Measurements from ENCODE around the gene EFCAB8. TPM values are rescaled to one million over a fixed set of nuclear protein-coding genes. Genes with fewer than 3 reads are reported as not detected.

The EFCAB8 gene
- total RNA-seq, 2 donors from 2014 or later, result 0.26 TPM; not detected in 1

DNA sequence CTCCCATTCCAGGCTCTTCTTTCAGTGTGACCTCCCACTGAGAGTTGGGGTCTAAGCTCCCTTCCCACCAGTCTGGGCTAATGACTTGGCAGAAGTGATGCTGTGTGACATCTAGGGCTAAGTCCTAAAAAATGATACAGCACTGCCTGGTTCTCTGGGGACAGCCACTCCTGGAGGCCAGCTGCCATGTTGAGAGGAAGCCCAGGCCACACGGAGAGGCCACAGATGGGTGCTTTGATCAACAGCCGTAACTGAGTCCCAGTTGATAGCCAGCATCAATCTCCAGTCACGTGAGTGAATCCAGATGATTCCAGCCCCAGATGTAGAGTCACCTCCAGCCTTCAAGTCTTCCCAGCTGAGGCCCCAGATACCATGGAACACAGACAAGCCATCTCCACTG is 131.7 kb downstream of the EFCAB8 start:
- Histone ChIP-seq H3K9me3 (no peaks in the 10 kb centered on the region), H3K27ac (no peak overlapping the region), H3K27me3 (no peaks in the 10 kb centered on the region), H3K4me1 (no peaks in the 10 kb centered on the region), H3K36me3 (replicated peaks in 1 of 2; ENCODE audit: insufficient read depth in 1 of 2, low read depth in 2 of 2) (no peaks in the 10 kb centered on the region), H3K4me3 (no peak overlapping the region)
- TF ChIP-seq, protein P1, sequence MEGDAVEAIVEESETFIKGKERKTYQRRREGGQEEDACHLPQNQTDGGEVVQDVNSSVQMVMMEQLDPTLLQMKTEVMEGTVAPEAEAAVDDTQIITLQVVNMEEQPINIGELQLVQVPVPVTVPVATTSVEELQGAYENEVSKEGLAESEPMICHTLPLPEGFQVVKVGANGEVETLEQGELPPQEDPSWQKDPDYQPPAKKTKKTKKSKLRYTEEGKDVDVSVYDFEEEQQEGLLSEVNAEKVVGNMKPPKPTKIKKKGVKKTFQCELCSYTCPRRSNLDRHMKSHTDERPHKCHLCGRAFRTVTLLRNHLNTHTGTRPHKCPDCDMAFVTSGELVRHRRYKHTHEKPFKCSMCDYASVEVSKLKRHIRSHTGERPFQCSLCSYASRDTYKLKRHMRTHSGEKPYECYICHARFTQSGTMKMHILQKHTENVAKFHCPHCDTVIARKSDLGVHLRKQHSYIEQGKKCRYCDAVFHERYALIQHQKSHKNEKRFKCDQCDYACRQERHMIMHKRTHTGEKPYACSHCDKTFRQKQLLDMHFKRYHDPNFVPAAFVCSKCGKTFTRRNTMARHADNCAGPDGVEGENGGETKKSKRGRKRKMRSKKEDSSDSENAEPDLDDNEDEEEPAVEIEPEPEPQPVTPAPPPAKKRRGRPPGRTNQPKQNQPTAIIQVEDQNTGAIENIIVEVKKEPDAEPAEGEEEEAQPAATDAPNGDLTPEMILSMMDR (IDR thresholded peaks at IDR 0.05), result no peak
- TF ChIP-seq POLR2A (IDR thresholded peaks at IDR 0.05), result no peak
- intact Hi-C loops (cut with DNase I), result no loop called here
- DNase-seq (no peak), ATAC-seq (no peak)
- WGBS, 2 donors, result 68 to 76% methylated on average over 3 of the region's 3 CpGs

DNA sequence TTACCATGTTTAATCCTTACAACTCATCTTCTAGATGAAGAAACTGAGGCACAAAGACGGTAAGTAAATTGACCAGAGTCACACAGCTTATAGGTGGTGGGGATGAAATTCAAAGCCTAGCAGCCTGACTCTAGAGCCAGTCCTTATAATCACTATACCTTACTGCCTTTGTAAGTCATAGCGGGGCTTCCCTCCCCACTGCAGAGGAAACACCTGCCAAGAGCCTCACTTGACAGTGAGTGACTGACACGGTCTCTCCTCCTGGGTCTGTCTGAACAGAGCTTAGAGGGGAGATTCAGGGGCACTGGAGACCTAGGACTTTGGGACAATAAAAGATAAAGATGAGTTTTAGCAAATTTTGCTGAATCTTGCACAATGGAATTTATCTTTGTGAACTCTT is 132.7 kb downstream of the EFCAB8 start:
- WGBS, 2 donors, result 41 to 44% methylated on average over 3 of the region's 3 CpGs
- no peak overlapping the region for H3K27ac ChIP-seq
- no peak for DNase-seq
- no peaks in the 10 kb centered on the region for H3K4me1 ChIP-seq
- H3K9me3 ChIP-seq, result no peaks in the 10 kb centered on the region
- no peak for TF ChIP-seq POLR2A (IDR thresholded peaks at IDR 0.05)
- TF ChIP-seq, protein P1 (IDR thresholded peaks at IDR 0.05), result no peak
- H3K36me3 ChIP-seq (replicated peaks in 1 of 2; ENCODE audit: insufficient read depth in 1 of 2, low read depth in 2 of 2), result no peaks in the 10 kb centered on the region
- intact Hi-C loops (cut with DNase I), result no loop called here
- H3K4me3 ChIP-seq, result no peak overlapping the region
- no peaks in the 10 kb centered on the region for H3K27me3 ChIP-seq
- no peak for ATAC-seq

DNA sequence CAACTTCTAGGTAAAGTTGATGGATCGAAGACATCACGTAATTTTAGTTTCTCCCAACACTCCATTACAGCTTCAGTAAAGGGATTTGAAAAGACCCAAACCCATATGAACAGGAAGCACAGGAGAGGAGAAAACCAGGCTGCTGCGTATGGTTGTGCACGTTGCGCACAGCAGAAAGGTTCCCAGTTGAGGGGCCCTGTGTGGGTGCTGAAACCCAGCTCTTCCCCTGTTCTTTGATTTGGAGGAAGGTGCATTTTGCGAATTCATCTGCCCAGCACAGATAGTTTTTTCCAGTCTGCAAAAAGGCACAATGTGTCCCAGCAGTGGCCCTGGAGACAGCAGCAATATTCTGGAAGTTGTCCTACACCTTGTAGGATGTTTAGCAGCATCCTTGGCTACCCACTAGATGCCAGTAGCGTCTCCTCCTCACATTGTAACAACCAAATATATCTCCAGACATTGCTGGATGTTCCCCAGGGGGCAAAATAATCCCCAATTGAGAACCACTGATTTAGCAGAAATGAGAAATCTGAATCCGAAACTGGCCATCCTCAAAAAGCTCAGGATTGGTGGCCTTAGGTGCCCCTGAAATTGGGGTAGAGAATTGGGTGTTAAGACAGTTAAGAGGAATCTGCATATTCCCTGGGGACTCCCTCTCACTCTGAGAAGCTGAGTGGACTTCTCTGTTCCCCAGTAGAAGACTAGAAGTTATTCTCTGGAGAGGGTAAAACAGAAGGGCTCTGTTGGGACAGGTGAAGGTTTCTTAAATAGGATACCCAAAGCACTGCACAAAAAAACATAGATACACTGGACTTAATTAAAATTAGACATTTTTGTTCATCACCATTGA is 133.3 kb downstream of the EFCAB8 start:
- intact Hi-C loops (cut with DNase I), result no loop called here

DNA sequence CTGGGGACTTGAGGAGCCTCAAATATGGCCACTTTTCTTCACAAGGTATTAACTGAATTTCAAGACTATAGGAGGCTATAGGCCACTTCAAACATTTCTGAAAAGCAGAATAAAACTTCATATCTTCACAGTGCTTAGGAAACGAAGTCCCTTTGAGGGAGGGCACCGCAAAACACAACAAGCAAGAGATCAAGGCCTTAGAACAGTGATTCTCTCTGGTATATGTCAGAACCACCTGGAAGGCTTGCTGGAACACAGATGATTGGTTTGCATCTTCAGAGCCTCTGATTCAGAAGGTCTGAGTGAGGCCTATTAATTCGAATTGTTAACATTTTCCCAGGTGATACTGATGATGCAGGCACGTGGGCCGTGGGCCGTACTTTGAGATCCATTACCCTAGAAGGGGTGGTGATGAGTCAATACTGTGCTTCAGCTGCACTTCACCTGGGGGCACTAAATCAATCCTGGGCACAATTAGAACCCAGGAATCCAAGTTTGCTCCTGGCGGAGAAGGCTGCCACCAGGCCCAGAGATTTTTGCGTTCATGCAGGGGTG is 134.8 kb downstream of the EFCAB8 start:
- no peaks in the 10 kb centered on the region for H3K4me1 ChIP-seq
- ATAC-seq (no peak), DNase-seq (no peak)
- no peaks in the 10 kb centered on the region for H3K9me3 ChIP-seq
- 63 to 79% methylated on average over 8 of the region's 8 CpGs for WGBS, 2 donors
- H3K4me3 ChIP-seq, result no peak overlapping the region
- H3K36me3 ChIP-seq (replicated peaks in 1 of 2; ENCODE audit: insufficient read depth in 1 of 2, low read depth in 2 of 2), result no peaks in the 10 kb centered on the region
- H3K27me3 ChIP-seq, result no peaks in the 10 kb centered on the region
- intact Hi-C loops (cut with DNase I), result no loop called here
- TF ChIP-seq POLR2A (IDR thresholded peaks at IDR 0.05), result no peak
- TF ChIP-seq, protein P1 (IDR thresholded peaks at IDR 0.05), result no peak
- H3K27ac ChIP-seq, result no peak overlapping the region

More for the DNA sequence above, 133.3 kb downstream of the EFCAB8 start:
- Histone ChIP-seq H3K4me1 (no peaks in the 10 kb centered on the region), H3K27ac (no peak overlapping the region), H3K27me3 (no peaks in the 10 kb centered on the region), H3K9me3 (no peaks in the 10 kb centered on the region), H3K36me3 (replicated peaks in 1 of 2; ENCODE audit: insufficient read depth in 1 of 2, low read depth in 2 of 2) (no peaks in the 10 kb centered on the region), H3K4me3 (no peak overlapping the region)
- whole genome bisulfite sequencing, 2 donors, result 63 to 72% methylated on average over 8 of the region's 8 CpGs
- DNase-seq, result no peak
- TF ChIP-seq POLR2A (IDR thresholded peaks at IDR 0.05), result no peak
- TF ChIP-seq, protein P1 (IDR thresholded peaks at IDR 0.05), result no peak
- no peak for ATAC-seq

Measured in body of pancreas (tissue), 4 donors.